Loucy (cell line): ENCODE measurements around the gene ENTPD8.

Source experiments
- H2AFZ ChIP-seq: fragments of 200-600 bp; sonication (generic); 2 replicates; pipeline ENCODE4 v1.6.0; 2016; ENCODE audit warnings: antibody characterized with exemption, mild to moderate bottlenecking, low read length, moderate library complexity
- H3F3A ChIP-seq: fragments of 200-600 bp; 2 replicates; pipeline ENCODE4 v1.6.0; 2016; ENCODE audit warnings: antibody characterized with exemption, low read depth, mild to moderate bottlenecking
- H3K27me3 ChIP-seq: fragments of 200-600 bp; sonication (generic); 2 replicates; pipeline ENCODE4 v1.6.1; 2014; ENCODE audit warnings: low read length, mild to moderate bottlenecking; ENCODE audit not compliant: insufficient read depth, poor library complexity, severe bottlenecking
- H3K36me3 ChIP-seq: fragments of 200-600 bp; sonication (generic); 2 replicates; pipeline ENCODE4 v1.6.1; 2016; ENCODE audit warnings: low read length; ENCODE audit not compliant: insufficient read depth
- H3K4me1 ChIP-seq: fragments of 200-600 bp; sonication (generic); 2 replicates; pipeline ENCODE4 v1.5.1; 2014; ENCODE audit warnings: low read length, mild to moderate bottlenecking; ENCODE audit not compliant: insufficient read depth, poor library complexity, severe bottlenecking
- H3K4me2 ChIP-seq: fragments of 200-600 bp; sonication (generic); 2 replicates; pipeline ENCODE4 v1.6.0; 2014; ENCODE audit warnings: antibody characterized with exemption, low read length, low read depth, mild to moderate bottlenecking; ENCODE audit not compliant: poor library complexity, severe bottlenecking
- H3K4me3 ChIP-seq: fragments of 200-600 bp; sonication (generic); 2 replicates; pipeline ENCODE4 v1.5.1; 2014; ENCODE audit warnings: low read length, mild to moderate bottlenecking, mixed read lengths; ENCODE audit not compliant: poor library complexity, severe bottlenecking
- H3K79me2 ChIP-seq: fragments of 200-600 bp; sonication (generic); 2 replicates; pipeline ENCODE4 v1.6.1; 2014; ENCODE audit warnings: low read length; ENCODE audit not compliant: insufficient read depth
- H3K9ac ChIP-seq: fragments of 200-600 bp; sonication (generic); 2 replicates; pipeline ENCODE4 v1.6.0; 2014; ENCODE audit warnings: mild to moderate bottlenecking, low read depth, low read length, moderate library complexity; ENCODE audit not compliant: poor library complexity, severe bottlenecking
- H3K9me2 ChIP-seq: fragments of 200-600 bp; sonication (generic); replicated peaks from 2 replicates; pipeline ENCODE4 v1.6.1; 2016; ENCODE audit warnings: low read depth, low read length, mixed read lengths
- H3K9me3 ChIP-seq: fragments of 200-600 bp; sonication (generic); 2 replicates; pipeline ENCODE4 v1.6.1; 2014; ENCODE audit warnings: mild to moderate bottlenecking, antibody characterized with exemption, low read length, low read depth; ENCODE audit not compliant: insufficient read depth
- H4K20me1 ChIP-seq: fragments of 200-600 bp; sonication (generic); 2 replicates; pipeline ENCODE4 v1.6.0; 2014; ENCODE audit warnings: antibody characterized with exemption, low read length, mild to moderate bottlenecking; ENCODE audit not compliant: insufficient read depth, poor library complexity, severe bottlenecking
- EZH2phosphoT487 ChIP-seq: fragments of 200-600 bp; IDR thresholded peaks from 2 replicates; pipeline ENCODE4 v1.6.1; 2018; ENCODE audit warnings: antibody characterized with exemption, mild to moderate bottlenecking, moderate library complexity, borderline replicate concordance
- TF ChIP-seq, protein P1 (sequence below): fragments of 200-600 bp; sonication (generic); conservative IDR thresholded peaks from 2 replicates; pipeline ENCODE4 v1.5.1; 2014; ENCODE audit warnings: mild to moderate bottlenecking, antibody characterized with exemption, low read length

The ENTPD8 gene

DNA sequence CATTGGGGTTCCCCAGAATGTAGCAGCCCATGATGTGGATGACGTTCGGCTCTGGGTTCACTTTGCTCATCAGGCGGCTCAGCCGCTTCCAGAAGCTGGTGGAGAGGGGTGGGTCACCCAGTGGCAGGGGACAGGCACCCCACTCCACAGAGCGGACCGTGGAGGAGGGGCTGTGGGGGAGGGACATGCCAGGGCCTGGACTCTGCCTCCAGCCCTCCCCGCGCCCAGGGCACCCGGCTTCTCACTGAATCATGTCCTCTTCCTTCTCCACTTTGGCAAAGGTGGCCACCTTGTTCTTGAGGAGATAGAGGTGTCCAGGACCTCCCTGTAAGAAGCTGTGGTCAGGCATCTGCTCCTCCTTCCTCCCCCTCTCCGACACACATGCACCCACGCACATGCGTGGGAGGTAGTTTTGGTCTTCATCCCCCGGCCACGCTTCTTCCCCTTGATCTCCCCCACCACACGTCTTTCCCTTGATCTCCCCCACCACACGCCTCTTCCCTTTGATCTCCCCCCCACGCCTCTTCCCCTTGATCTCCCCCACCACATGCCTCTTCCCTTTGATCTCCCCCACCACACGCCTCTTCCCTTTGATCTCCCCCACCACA lies 8.9 kb upstream of the ENTPD8 start:
- Histone ChIP-seq H3K79me2 (no peaks in the 10 kb centered on the region), H3F3A (no peaks in the 10 kb centered on the region), H3K4me1 (peaks cover 11% of the 10 kb centered on the region), H3K4me2 (peak overlapping the region; percentile 20), H3K9ac (no peak overlapping the region), H3K4me3 (no peak overlapping the region), H4K20me1 (no peaks in the 10 kb centered on the region), H3K36me3 (no peaks in the 10 kb centered on the region), H3K27me3 (no peaks in the 10 kb centered on the region), H3K9me2 (no peaks in the 10 kb centered on the region), H2AFZ (no peak overlapping the region), H3K9me3 (no peaks in the 10 kb centered on the region)
- TF ChIP-seq, protein P1, sequence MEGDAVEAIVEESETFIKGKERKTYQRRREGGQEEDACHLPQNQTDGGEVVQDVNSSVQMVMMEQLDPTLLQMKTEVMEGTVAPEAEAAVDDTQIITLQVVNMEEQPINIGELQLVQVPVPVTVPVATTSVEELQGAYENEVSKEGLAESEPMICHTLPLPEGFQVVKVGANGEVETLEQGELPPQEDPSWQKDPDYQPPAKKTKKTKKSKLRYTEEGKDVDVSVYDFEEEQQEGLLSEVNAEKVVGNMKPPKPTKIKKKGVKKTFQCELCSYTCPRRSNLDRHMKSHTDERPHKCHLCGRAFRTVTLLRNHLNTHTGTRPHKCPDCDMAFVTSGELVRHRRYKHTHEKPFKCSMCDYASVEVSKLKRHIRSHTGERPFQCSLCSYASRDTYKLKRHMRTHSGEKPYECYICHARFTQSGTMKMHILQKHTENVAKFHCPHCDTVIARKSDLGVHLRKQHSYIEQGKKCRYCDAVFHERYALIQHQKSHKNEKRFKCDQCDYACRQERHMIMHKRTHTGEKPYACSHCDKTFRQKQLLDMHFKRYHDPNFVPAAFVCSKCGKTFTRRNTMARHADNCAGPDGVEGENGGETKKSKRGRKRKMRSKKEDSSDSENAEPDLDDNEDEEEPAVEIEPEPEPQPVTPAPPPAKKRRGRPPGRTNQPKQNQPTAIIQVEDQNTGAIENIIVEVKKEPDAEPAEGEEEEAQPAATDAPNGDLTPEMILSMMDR, result no peak
- no peak for TF ChIP-seq EZH2phosphoT487

GRCh38 chr9:137449081-137449844 lies 8.1 kb upstream of the ENTPD8 start:
- TF ChIP-seq EZH2phosphoT487, result no peak
- TF ChIP-seq, protein P1, result no peak
- no peaks in the 10 kb centered on the region for H3K9me2 ChIP-seq
- H3K4me2 ChIP-seq, result no peak overlapping the region
- H3K9ac ChIP-seq, result no peak overlapping the region
- peaks cover 12% of the 10 kb centered on the region for H3K4me1 ChIP-seq
- no peaks in the 10 kb centered on the region for H4K20me1 ChIP-seq
- no peaks in the 10 kb centered on the region for H3K79me2 ChIP-seq
- no peak overlapping the region for H2AFZ ChIP-seq
- H3K9me3 ChIP-seq, result no peaks in the 10 kb centered on the region
- H3K27me3 ChIP-seq, result no peaks in the 10 kb centered on the region
- no peaks in the 10 kb centered on the region for H3K36me3 ChIP-seq
- no peaks in the 10 kb centered on the region for H3F3A ChIP-seq
- H3K4me3 ChIP-seq, result no peak overlapping the region

DNA sequence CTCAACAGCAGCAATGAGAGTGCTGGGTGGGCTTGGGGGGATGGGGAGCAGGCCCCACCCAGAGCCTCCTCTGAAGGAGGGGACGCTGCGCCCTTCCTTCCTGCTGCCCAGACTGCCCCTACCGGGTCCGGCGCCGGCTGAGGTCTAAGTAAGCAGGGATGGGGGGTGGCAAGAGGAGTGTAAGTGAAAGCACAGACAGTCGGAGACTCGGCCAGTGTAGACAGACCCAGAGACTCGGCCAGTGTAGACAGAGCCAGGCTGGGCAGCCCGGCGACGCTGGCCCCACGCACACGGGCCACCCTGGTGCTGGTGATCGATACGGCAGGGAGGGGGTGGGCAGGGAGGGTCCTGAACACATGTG lies 7.4 kb upstream of the ENTPD8 start:
- Histone ChIP-seq H3K9ac (no peak overlapping the region), H3K9me2 (no peaks in the 10 kb centered on the region), H3K4me3 (no peak overlapping the region), H3F3A (no peaks in the 10 kb centered on the region), H3K79me2 (no peaks in the 10 kb centered on the region), H3K9me3 (no peaks in the 10 kb centered on the region), H3K4me2 (no peak overlapping the region), H2AFZ (no peak overlapping the region), H4K20me1 (no peaks in the 10 kb centered on the region), H3K27me3 (no peaks in the 10 kb centered on the region), H3K4me1 (peaks cover 12% of the 10 kb centered on the region), H3K36me3 (no peaks in the 10 kb centered on the region)
- no peak for TF ChIP-seq EZH2phosphoT487
- TF ChIP-seq, protein P1, result no peak
